ENCODE data around the gene GRB14. TPM values are rescaled to one million over a fixed set of nuclear protein-coding genes. Genes with fewer than 3 reads are reported as not detected.

Gene GRB14
- total and polyA plus RNA-seq, 10 of the 15 experiments (the other 5 are each of a cell fraction or from before 2014, with no cell fraction given): not detected

- Histone ChIP-seq H3K27ac (ENCODE audit: control insufficient read depth, insufficient read depth) (no peak overlapping the region), H3K36me3 (ENCODE audit: control insufficient read depth in 2 of 2, insufficient read depth in 2 of 2, low read length in 1 of 2) (no peaks in the 10 kb centered on the region), H2AFZ (ENCODE audit: control insufficient read depth, low read depth, low read length) (no peak overlapping the region), H4K20me1 (ENCODE audit: control insufficient read depth, insufficient read depth) (no peaks in the 10 kb centered on the region), H3K4me3 (no peak overlapping the region), H3K79me2 (ENCODE audit: control insufficient read depth, insufficient read depth, low read length) (no peaks in the 10 kb centered on the region), H3K4me1 (ENCODE audit: control insufficient read depth, insufficient read depth, low read length) (no peaks in the 10 kb centered on the region), H3K4me2 (ENCODE audit: control insufficient read depth, insufficient read depth) (no peak overlapping the region), H3K9me3 (replicated peaks; ENCODE audit: control insufficient read depth, insufficient read depth, low read length) (no peaks in the 10 kb centered on the region), H3K27me3 (replicated peaks in 1 of 2; ENCODE audit: control insufficient read depth in 2 of 2, insufficient read depth in 2 of 2, low read length in 1 of 2) (no peaks in the 10 kb centered on the region), H3K9ac (ENCODE audit: control insufficient read depth, insufficient read depth, low read length) (no peak overlapping the region)
- RAD21 ChIA-PET (ENCODE audit: unreplicated experiment): no interaction called here
- DNase-seq (ENCODE audit: low read depth, low spot score) (no peak), ATAC-seq (no peak), FAIRE-seq (no peak)
- in situ Hi-C loops (cut with MboI): no loop called here
- CTCF ChIA-PET: interaction anchor here (1.1 kb wide), 1 partner anchor 16 kb away, joined by 3 read pairs; no protein-coding TSS in a partner anchor
- POLR2A ChIA-PET: no interaction called here
- intact Hi-C loops (cut with micrococcal nuclease; ENCODE audit: unreplicated experiment): no loop called here
- TF ChIP-seq WRNIP1 (IDR thresholded peaks at IDR 0.05; ENCODE audit: borderline replicate concordance, low read depth, low read length): no peak
- SMC1A ChIA-PET (ENCODE audit: uncharacterized antibody, unreplicated experiment): no interaction called here
- no TSS peak for BruUV-seq (replicated peaks)
Observed at GRCh38 chr2:164669291-164669690, 48.0 kb upstream of the GRB14 start.

GRCh38 chr2:164667566-164667965 is 46.3 kb upstream of the GRB14 start:
- Histone ChIP-seq H3K4me2 (ENCODE audit: control insufficient read depth, insufficient read depth) (no peak overlapping the region), H3K27me3 (replicated peaks in 1 of 2; ENCODE audit: control insufficient read depth in 2 of 2, insufficient read depth in 2 of 2, low read length in 1 of 2) (no peaks in the 10 kb centered on the region), H3K27ac (ENCODE audit: control insufficient read depth, insufficient read depth) (no peak overlapping the region), H3K9me3 (replicated peaks; ENCODE audit: control insufficient read depth, insufficient read depth, low read length) (no peaks in the 10 kb centered on the region), H3K79me2 (ENCODE audit: control insufficient read depth, insufficient read depth, low read length) (no peaks in the 10 kb centered on the region), H3K36me3 (ENCODE audit: control insufficient read depth in 2 of 2, insufficient read depth in 2 of 2, low read length in 1 of 2) (no peaks in the 10 kb centered on the region), H3K4me3 (no peak overlapping the region), H2AFZ (ENCODE audit: control insufficient read depth, low read depth, low read length) (no peak overlapping the region), H3K4me1 (ENCODE audit: control insufficient read depth, insufficient read depth, low read length) (no peaks in the 10 kb centered on the region), H4K20me1 (ENCODE audit: control insufficient read depth, insufficient read depth) (no peaks in the 10 kb centered on the region), H3K9ac (ENCODE audit: control insufficient read depth, insufficient read depth, low read length) (no peak overlapping the region)
- BruUV-seq (replicated peaks): no TSS peak
- intact Hi-C loops (cut with micrococcal nuclease; ENCODE audit: unreplicated experiment) (no loop called here), in situ Hi-C loops (cut with MboI) (no loop called here)
- TF ChIP-seq EGR1 (IDR thresholded peaks at IDR 0.05; ENCODE audit: borderline replicate concordance in 1 of 2, low read depth in 2 of 2, low read length in 2 of 2) (no peak), ELK1 (IDR thresholded peaks at IDR 0.05; ENCODE audit: low read depth, low read length) (no peak), SKIL (IDR thresholded peaks at IDR 0.05; ENCODE audit: low read depth, poor library complexity, severe bottlenecking) (no peak), PAX5 (IDR thresholded peaks at IDR 0.05; ENCODE audit: borderline replicate concordance, low read depth, low read length) (no peak), RUNX3 (IDR thresholded peaks at IDR 0.05; ENCODE audit: low read length) (0 out of 2 replicates have a peak, but pooled peaks have one; percentile 9), YY1 (IDR thresholded peaks at IDR 0.05; ENCODE audit: low read depth, low read length) (no peak), BACH1 (IDR thresholded peaks at IDR 0.05; ENCODE audit: borderline replicate concordance) (no peak), CHD2 (IDR thresholded peaks at IDR 0.05; ENCODE audit: borderline replicate concordance, low read depth, low read length) (no peak)
- FAIRE-seq (no peak), DNase-seq (ENCODE audit: low read depth, low spot score) (no peak), ATAC-seq (no peak)
- WGBS (ENCODE audit: insufficient coverage, insufficient replicate concordance, low lambda C conversion rate, missing lambda C conversion rate): 0% methylated on average over 2 of the region's 2 CpGs
- POLR2A ChIA-PET: no interaction called here
- CTCF ChIA-PET: no interaction called here
- SMC1A ChIA-PET (ENCODE audit: uncharacterized antibody, unreplicated experiment): interaction anchor here (0.6 kb wide), 1 partner anchor 15 kb away, joined by 3 read pairs; no protein-coding TSS in a partner anchor
- RAD21 ChIA-PET (ENCODE audit: unreplicated experiment): no interaction called here

Measured in GM12878 (cell line).